GM12874 (cell line): ENCODE measurements around the gene FPR1.

Experiments
- TF ChIP-seq, protein P1 (sequence below): IDR thresholded peaks from 2 replicates; pipeline ENCODE4 v1.5.1; 2011; ENCODE audit warnings: low read depth, mild to moderate bottlenecking, control low read depth, low read length, moderate library complexity; ENCODE audit not compliant: insufficient read depth

Gene FPR1

DNA sequence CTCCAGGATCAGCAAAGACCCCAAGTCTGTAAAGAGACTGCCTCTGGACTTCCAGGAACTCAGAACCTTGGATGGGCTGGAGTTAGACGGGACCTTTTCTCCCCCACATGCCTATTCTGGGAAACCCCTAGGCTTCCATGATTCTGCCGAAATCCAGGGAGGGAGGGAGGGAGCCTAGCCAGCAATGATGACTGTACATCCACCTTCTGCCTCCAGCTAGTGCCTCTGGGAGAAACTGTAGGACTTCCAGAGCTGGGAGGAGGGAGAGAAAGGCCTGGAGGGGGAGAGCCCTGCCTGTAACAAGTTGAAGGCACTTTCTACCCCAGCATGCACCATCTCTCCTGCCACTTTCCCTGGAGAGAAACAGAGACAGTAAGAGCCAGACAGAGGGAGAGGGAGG lies 21.9 kb downstream of the FPR1 start:
- TF ChIP-seq, protein P1, sequence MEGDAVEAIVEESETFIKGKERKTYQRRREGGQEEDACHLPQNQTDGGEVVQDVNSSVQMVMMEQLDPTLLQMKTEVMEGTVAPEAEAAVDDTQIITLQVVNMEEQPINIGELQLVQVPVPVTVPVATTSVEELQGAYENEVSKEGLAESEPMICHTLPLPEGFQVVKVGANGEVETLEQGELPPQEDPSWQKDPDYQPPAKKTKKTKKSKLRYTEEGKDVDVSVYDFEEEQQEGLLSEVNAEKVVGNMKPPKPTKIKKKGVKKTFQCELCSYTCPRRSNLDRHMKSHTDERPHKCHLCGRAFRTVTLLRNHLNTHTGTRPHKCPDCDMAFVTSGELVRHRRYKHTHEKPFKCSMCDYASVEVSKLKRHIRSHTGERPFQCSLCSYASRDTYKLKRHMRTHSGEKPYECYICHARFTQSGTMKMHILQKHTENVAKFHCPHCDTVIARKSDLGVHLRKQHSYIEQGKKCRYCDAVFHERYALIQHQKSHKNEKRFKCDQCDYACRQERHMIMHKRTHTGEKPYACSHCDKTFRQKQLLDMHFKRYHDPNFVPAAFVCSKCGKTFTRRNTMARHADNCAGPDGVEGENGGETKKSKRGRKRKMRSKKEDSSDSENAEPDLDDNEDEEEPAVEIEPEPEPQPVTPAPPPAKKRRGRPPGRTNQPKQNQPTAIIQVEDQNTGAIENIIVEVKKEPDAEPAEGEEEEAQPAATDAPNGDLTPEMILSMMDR = no peak

DNA sequence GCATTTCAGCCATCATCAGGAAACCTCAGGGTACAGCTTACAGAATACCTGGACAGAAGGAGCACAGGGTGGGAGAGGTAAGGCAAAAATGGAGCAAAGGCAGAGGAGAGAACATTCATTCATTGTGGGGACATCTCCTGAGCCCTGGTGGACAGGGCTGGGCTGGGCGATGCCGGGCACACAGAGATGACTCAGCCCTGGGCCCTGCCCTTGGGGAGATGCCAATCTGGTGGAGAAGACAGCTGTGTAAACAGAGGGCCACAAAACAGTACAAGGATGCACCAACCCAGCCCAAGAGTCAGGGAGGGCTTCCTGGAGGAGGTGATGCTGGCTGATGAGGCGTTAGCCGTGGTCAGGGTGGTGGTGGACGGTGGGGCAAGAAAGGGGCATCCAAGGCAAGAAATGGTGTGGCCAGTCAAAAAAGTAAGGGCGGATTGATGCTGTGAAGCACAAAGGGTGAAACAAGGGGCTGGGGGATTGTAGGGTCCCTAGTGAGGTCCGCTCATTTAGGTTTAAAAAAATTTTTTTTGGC lies 24.3 kb downstream of the FPR1 start:
- TF ChIP-seq, protein P1 = no peak

DNA sequence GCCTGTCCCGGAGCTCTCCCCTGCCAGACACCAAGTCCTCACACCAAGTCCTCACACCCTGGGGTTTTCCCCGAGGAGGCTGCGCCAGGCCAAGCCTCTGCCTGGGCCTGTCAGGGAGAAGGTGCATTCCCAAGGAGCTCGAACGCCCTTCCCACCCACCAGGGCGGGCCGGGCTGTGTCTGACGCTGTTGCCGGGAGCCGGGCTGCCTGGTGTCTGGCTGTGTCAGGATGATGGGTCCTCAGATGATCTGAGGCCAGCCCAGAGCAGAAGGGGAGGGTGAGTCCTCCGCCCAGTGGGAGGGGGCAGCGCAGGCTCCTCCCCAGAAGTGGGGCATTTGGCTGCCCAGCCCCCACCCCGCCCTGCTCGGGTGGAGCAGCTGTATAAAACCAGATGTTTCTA lies 25.6 kb downstream of the FPR1 start:
- TF ChIP-seq, protein P1 = no peak

DNA sequence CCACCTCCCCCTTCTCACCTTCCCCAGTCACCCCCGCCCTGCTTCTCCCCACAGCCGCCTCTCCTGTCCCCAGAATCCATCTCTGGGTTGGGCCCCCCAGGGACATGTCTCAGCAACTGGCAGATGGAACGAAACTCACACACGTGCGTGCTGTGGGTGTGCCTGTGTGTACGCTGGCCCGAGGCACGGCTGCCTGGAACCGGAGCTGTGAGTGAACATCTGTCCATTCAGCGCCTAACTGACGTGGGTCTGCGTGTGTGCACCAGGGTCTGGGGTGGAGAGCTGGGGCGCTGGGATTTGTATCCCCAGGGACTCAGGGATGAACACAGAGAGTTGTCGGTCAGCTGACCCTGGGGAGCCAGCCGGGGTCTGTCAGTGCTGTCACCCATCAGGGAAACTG lies 27.1 kb downstream of the FPR1 start:
- TF ChIP-seq, protein P1 = no peak

DNA sequence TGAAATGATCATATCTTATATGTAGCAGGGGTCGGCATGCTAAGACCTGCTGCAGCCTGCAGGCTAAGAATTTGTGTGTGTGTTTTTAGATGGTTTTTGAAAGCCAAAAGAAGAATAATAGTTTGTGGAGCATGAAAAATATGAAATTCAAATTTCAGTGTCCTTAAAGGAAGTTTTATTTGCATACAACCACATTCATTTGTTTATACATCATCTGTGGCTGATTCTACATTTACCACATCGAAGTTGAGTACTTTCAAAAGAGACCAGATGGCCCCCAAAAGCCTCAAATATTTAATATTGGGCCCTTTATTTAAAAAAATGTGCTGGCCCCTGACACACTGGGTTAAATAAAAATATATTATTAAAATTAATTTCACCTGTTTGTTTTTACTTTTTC lies 29.2 kb downstream of the FPR1 start:
- TF ChIP-seq, protein P1 = no peak

DNA sequence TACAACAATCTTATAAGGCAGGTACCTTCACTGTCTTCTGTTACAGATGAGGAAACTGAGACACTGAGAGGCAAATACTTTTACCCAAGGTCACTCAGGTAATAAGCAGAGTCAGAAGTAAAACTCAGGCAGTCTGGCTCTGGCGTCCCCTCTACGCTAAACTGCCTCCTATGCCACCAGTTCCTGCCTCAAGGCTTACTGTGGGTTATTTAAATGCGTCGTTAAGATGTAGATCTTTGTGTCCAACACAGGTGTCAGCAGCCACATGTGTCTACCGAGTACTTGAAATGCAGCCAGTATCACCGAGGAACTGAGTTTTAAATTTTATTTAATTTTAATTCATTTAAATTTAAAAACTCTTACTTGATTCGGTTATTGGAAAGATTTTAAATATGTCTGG lies 29.8 kb downstream of the FPR1 start:
- TF ChIP-seq, protein P1 = no peak

DNA sequence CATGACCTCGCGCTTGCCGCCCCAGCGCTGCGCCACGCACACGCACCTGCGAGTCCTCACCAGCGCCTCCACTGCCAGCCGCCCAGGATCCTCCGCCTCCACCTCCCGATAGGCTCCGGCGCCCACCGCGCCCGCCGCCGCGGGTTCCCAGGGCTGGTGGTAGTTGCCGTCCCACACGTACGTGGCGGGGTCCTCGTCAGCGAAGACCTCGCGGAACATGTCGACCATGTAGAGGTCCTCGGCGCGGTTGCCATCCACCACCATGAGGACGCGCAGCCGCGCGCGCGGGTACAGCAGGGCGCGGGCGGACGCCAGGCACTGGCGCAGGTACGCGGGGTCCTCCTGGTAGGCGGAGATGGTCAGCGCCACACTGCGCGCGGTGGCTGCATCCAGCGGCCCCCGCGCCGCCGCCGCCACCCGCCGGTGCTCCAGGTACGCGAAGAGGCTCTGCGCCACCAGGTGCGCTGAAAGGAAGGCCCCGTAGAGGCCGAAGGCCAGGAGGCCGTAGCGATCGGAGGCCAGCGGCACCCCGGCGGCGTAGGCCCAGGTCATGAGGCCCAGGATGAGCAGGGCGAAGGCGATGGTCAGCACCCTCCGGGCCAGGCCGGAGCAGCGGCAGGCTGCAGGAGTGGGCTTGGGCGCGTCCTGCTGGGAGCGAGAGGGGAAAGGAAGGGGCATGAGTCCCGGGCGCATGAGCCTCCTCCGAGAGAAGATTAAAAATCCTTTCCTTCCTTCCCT lies 32.3 kb downstream of the FPR1 start:
- TF ChIP-seq, protein P1 = no peak
